HG03196 (cell line): ENCODE measurements around the gene WDR76.
"Not testable (repeated sequence)": the region's sequence is repeated elsewhere in the genome, so short reads cannot be mapped to it uniquely, and the experiment has no call there.

Experiments
- ATAC-seq: cut with Tn5 transposase; IDR thresholded peaks from one replicate; pipeline ENCODE4 v1.9.1; 2021; ENCODE audit not compliant: unreplicated experiment

Gene WDR76

GRCh38 chr15:43815064-43815463 lies 11.7 kb upstream of the WDR76 start:
- not testable (repeated sequence) for ATAC-seq

- no peak for ATAC-seq
These were observed 5.3 kb upstream of the WDR76 start for GRCh38 chr15:43821505-43821904.

- peak; percentile 63 for ATAC-seq
These were observed 2.2 kb upstream of the WDR76 start, which contains the start of gene MFAP1 for GRCh38 chr15:43824302-43825246. MFAP1 (minus strand) TSS chr15:43824690; CDS start chr15:43824569, 121 bp downstream.

- not testable (repeated sequence) for ATAC-seq
These were observed 1.5 kb upstream of the WDR76 start for GRCh38 chr15:43825305-43825704.

- no peak for ATAC-seq
These were observed 734 bp upstream of the WDR76 start for GRCh38 chr15:43826029-43826507.

GRCh38 chr15:43828061-43828657 lies 1.4 kb downstream of the WDR76 start:
- ATAC-seq: no peak

GRCh38 chr15:43829951-43830540 lies 3.2 kb downstream of the WDR76 start:
- ATAC-seq: not testable (repeated sequence)

- ATAC-seq: not testable (repeated sequence)
These were observed 4.0 kb downstream of the WDR76 start for GRCh38 chr15:43830691-43831275.

GRCh38 chr15:43831519-43832052 lies 4.8 kb downstream of the WDR76 start:
- not testable (repeated sequence) for ATAC-seq

GRCh38 chr15:43832485-43832884 lies 5.7 kb downstream of the WDR76 start:
- ATAC-seq: not testable (repeated sequence)

GRCh38 chr15:43845421-43845820 lies 18.6 kb downstream of the WDR76 start:
- no peak for ATAC-seq

- ATAC-seq: no peak
These were observed 24.4 kb downstream of the WDR76 start for GRCh38 chr15:43851251-43851650.

GRCh38 chr15:43852607-43853006 lies 25.8 kb downstream of the WDR76 start:
- ATAC-seq: no peak

GRCh38 chr15:43854801-43855200 lies 28.0 kb downstream of the WDR76 start:
- ATAC-seq: no peak

- ATAC-seq: no peak
These were observed 32.7 kb downstream of the WDR76 start for GRCh38 chr15:43859546-43859945.

GRCh38 chr15:43866636-43867035 lies 39.8 kb downstream of the WDR76 start:
- not testable (repeated sequence) for ATAC-seq

GRCh38 chr15:43867096-43867495 lies 40.3 kb downstream of the WDR76 start:
- no peak for ATAC-seq

GRCh38 chr15:43868406-43868805 lies 41.6 kb downstream of the WDR76 start:
- no peak for ATAC-seq

GRCh38 chr15:43871835-43872234 lies 45.0 kb downstream of the WDR76 start:
- ATAC-seq: no peak

- ATAC-seq: no peak
These were observed 45.7 kb downstream of the WDR76 start for GRCh38 chr15:43872416-43873020.
